NCI-H1930 (cell line): ENCODE measurements around the gene ERBB4.
"Not testable (repeated sequence)": the region's sequence is repeated elsewhere in the genome, so short reads cannot be mapped to it uniquely, and the experiment has no call there.

ENCODE experiments used
- DNase-seq, 2 experiments: peaks; one replicate each; lab custom pipeline; 2025; lab: John Stamatoyannopoulos, UW

The ERBB4 gene

GRCh38 chr2:212528106-212528856, 10.3 kb downstream of the ERBB4 start:
- no peak for DNase-seq

- DNase-seq, result no peak
These were observed 12.5 kb downstream of the ERBB4 start for GRCh38 chr2:212526059-212526458.

GRCh38 chr2:212523756-212524155, 14.8 kb downstream of the ERBB4 start:
- DNase-seq, result no peak

- no peak for DNase-seq
These were observed 18.3 kb downstream of the ERBB4 start for GRCh38 chr2:212520340-212520739.

- no peak for DNase-seq
These were observed 20.9 kb downstream of the ERBB4 start for GRCh38 chr2:212517693-212518092.

GRCh38 chr2:212505586-212505985, 33.0 kb downstream of the ERBB4 start:
- DNase-seq, result no peak

GRCh38 chr2:212495046-212495445, 43.6 kb downstream of the ERBB4 start:
- no peak for DNase-seq

- DNase-seq, result no peak
These were observed 44.1 kb downstream of the ERBB4 start for GRCh38 chr2:212494418-212495020.

- DNase-seq, result no peak
These were observed 48.8 kb downstream of the ERBB4 start for GRCh38 chr2:212489719-212490346.

GRCh38 chr2:212488611-212489010, 50.0 kb downstream of the ERBB4 start:
- no peak for DNase-seq

GRCh38 chr2:212484563-212485080, 54.0 kb downstream of the ERBB4 start:
- no peak for DNase-seq

GRCh38 chr2:212480447-212480846, 58.2 kb downstream of the ERBB4 start:
- DNase-seq, result no peak

GRCh38 chr2:212477571-212477970, 61.0 kb downstream of the ERBB4 start:
- DNase-seq, result no peak

GRCh38 chr2:212473211-212473610, 65.4 kb downstream of the ERBB4 start:
- no peak for DNase-seq

GRCh38 chr2:212467551-212467950, 71.1 kb downstream of the ERBB4 start:
- not testable (repeated sequence) for DNase-seq

GRCh38 chr2:212465456-212465855, 73.1 kb downstream of the ERBB4 start:
- no peak for DNase-seq

- not testable (repeated sequence) for DNase-seq
These were observed 76.9 kb downstream of the ERBB4 start for GRCh38 chr2:212461708-212462107.

GRCh38 chr2:212454149-212454548, 84.5 kb downstream of the ERBB4 start:
- DNase-seq, result no peak

- no peak for DNase-seq
These were observed 86.8 kb downstream of the ERBB4 start for GRCh38 chr2:212451786-212452231.

- DNase-seq, result no peak
These were observed 89.9 kb downstream of the ERBB4 start for GRCh38 chr2:212448698-212449097.

- DNase-seq, result no peak
These were observed 96.8 kb downstream of the ERBB4 start for GRCh38 chr2:212441821-212442220.

GRCh38 chr2:212441141-212441540, 97.5 kb downstream of the ERBB4 start:
- no peak for DNase-seq
